ENCODE results near the gene PRAC1.

The PRAC1 gene

GRCh38 chr17:48715496-48716399 lies 6.6 kb downstream of the PRAC1 start:
- in situ Hi-C loops (cut with MboI; ENCODE audit: low sequenced_read_pairs), result no loop called here

- in situ Hi-C loops (cut with MboI; ENCODE audit: low sequenced_read_pairs), result no loop called here
Measured at GRCh38 chr17:48711128-48711527, 11.2 kb downstream of the PRAC1 start.

DNA sequence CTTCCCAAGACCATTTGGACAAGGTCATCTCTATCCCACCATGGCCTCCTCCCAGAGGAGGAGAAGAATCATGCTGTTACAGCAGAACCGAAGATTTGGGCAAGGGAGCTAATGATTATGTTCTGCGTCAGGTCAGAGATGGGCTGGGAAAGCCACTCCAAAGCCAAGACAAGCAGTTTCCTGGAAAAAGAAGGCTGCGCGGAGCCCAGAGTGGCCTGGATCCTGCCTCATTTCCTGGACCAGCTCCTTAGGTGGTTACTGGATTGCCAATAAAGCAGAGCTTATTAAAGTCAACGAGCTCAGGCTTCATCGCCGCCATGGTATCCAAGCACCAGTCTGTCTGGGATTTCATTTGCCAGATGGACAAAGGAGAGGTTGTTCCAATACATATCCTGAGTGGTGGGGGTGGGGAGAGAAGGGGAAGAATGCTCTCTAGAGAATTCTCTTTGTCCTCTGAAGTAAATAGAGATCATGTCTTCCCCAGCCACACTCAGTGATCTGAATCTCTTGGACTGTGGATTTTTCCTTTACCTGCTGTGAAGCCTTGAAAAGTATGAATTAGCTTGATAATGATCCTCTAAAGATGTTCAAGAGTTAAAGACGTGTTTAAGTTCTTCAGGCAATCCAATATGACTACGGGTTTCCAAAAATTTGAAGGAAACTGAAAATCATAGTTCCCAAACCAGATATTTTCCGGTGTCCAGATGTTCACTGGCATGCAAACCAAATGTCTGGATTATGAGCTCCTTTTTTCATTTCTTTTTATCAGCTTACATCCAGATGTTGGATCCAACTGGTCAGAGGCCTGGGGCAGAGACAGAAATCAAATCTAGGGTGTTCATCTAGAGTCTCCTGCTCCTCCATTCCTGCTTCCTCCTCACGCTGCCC lies 17.7 kb downstream of the PRAC1 start:
- in situ Hi-C loops (cut with MboI; ENCODE audit: low sequenced_read_pairs), result no loop called here

GRCh38 chr17:48701864-48702532 lies 20.3 kb downstream of the PRAC1 start:
- in situ Hi-C loops (cut with MboI; ENCODE audit: low sequenced_read_pairs), result no loop called here

DNA sequence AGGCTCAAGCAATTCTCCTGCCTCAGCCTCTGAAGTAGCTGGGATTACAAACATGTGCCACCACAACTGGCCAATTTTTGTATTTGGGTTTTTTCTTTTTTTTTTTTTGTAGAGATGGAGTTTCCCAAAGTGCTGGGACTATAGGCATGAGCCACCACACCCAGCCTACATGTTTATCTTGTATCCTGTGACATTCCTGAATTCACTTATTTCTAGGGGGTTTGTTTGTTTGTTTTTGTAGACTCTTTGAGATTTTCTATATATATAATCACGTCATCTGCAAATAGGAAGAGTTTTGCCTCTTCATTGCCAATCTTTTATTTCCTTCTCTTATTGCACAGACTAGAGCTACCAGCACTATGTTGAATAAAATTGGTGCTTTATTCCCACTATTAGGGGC lies 29.1 kb downstream of the PRAC1 start:
- in situ Hi-C loops (cut with MboI; ENCODE audit: low sequenced_read_pairs), result no loop called here

DNA sequence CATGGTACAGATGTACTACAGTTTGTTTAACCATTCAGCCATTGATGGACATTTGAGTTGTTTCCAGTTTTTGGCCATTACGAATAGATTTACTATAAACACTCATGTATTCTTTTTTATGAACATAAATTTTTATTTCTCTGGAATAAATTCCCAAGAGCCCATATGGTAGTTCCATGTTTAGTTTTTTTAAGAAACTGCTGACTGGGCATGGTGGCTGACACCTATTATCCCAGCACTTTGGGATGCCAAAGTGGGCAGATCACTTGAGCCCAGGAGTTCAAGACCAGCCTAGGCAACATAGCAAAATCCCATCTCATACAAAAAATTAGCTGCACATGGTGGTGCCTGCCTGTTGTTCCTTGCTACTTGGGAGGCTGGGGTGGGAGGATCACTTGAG lies 30.3 kb downstream of the PRAC1 start:
- in situ Hi-C loops (cut with MboI; ENCODE audit: low sequenced_read_pairs), result no loop called here

DNA sequence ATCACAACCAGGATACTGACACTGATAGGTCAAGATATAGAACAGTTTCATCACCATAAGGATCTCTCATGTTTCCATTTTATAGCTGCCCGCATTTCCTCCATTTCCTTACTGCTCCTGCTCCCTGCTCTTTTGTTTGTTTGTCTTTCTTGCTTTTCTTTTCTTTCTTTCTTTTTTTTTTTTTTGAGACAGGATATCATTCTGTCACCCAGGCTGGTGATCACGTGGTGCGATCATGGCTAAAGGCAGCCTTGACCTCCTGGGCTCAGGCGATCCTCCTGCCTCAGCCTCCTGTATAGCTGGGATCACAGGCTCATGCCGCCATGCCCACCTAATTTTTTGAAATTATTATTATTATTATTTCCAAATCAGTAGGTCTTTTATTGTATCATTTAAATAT lies 31.7 kb downstream of the PRAC1 start:
- in situ Hi-C loops (cut with MboI; ENCODE audit: low sequenced_read_pairs), result no loop called here

GRCh38 chr17:48681609-48682008 lies 40.7 kb downstream of the PRAC1 start:
- in situ Hi-C loops (cut with MboI; ENCODE audit: low sequenced_read_pairs), result no loop called here

DNA sequence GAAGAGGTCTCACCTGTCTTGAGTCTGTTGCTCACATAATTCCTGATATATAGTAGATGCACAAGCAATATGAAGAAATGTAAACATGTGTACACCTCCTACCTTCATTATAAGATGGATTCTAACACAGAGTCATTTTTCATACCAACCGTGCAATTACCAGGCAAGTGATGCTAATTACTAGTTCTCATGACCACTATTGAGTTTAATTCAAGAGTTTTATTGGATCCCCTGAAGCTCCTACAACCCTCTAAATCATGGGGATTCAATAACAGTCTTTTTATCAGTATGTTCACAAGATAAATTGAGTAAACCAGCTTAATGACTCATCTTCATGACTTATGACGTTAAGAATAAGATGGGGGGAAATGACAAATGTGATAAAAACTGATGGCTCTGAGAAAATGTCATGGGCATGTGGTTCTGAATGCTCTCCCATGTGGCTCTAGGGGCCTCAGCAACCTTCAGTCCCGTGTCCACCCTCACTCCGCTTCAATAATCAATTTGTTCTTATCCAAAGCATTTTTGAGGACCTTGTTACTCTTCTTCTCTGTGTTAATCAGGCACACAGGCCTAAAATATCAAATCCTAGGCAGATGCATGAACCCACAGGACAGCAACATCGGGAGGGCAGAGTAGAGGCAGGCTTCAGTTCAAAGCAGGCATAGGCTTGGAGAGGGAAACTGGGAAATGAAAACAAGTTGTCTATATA lies 42.8 kb downstream of the PRAC1 start:
- in situ Hi-C loops (cut with MboI; ENCODE audit: low sequenced_read_pairs), result loop anchor here (10.0 kb wide), 1 partner anchor 195 kb away; no protein-coding TSS in a partner anchor

DNA sequence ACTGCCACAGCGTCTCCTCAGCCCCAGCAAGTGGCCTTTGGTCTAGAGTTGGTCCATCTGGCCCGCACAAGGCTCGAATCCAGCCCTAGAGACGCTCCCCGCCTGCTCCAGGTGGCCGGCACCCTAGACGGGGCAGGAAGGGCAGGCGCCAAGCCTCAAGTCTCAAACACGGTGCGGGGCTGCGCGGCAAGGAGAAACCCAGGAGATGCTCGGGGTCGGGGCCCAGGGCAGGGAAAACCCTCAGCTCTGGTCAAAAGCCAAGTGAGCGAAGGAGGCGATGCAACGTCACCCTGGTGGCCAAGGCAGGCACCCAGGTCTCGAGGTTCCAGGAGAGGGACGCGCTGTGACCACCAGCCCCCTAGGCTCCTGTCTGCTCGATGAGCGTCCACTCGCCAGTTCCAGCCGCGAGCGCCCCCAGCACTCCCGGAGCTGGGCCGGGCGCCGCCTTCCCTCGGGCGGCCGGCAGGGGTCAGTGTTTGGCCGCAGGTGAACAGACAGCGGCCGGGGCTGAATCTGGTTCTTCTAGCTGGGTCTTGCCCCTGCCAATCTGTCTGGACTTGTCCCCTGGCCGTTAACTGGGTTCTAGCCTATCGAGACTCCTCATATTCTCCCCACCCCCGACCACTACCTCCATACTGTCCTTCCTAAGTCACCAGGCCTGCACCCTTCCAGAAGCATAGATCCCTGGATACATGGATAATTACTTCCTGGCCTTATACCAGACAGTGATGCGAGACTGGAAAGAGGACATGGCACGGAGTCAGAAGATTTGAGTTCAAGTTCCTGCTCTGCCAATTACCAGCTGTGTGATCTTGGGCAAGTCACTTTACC lies 44.0 kb downstream of the PRAC1 start:
- in situ Hi-C loops (cut with MboI; ENCODE audit: low sequenced_read_pairs), result loop anchor here (10.0 kb wide), 1 partner anchor 196 kb away; no protein-coding TSS in a partner anchor

GRCh38 chr17:48676963-48677558 lies 45.3 kb downstream of the PRAC1 start:
- in situ Hi-C loops (cut with MboI; ENCODE audit: low sequenced_read_pairs), result loop anchor here (10.0 kb wide), 1 partner anchor 198 kb away; no protein-coding TSS in a partner anchor

- in situ Hi-C loops (cut with MboI; ENCODE audit: low sequenced_read_pairs), result loop anchor here (10.0 kb wide), 1 partner anchor 202 kb away; no protein-coding TSS in a partner anchor
Measured at GRCh38 chr17:48672340-48672739, 50.0 kb downstream of the PRAC1 start.
